Progenitor cell of endocrine pancreas (in vitro differentiated cells): ENCODE data around the gene PRKN. TPM values are rescaled to one million over a fixed set of nuclear protein-coding genes. Genes with fewer than 3 reads are reported as not detected.

Source experiments
- DNase-seq: peaks from one replicate; pipeline ENCODE4 v3.0.0; 2021; ENCODE audit warnings: low spot score; ENCODE audit not compliant: unreplicated experiment
- H3K27ac Mint-ChIP-seq: 2 replicates; pipeline ENCODE4 v1.8.0; 2021; ENCODE audit warnings: mild to moderate bottlenecking, moderate library complexity, mixed read lengths
- H3K27me3 Mint-ChIP-seq: 2 replicates; pipeline ENCODE4 v1.8.0; 2021; ENCODE audit warnings: mixed read lengths
- H3K36me3 Mint-ChIP-seq: 2 replicates; pipeline ENCODE4 v1.8.0; 2022; ENCODE audit warnings: mixed read lengths; ENCODE audit not compliant: insufficient read depth
- H3K4me1 Mint-ChIP-seq: 2 replicates; pipeline ENCODE4 v1.8.0; 2021; ENCODE audit warnings: low read depth, mixed read lengths
- H3K4me3 Mint-ChIP-seq: 2 replicates; pipeline ENCODE4 v1.8.0; 2021; ENCODE audit warnings: low read depth, mild to moderate bottlenecking, moderate library complexity, mixed read lengths
- H3K9me3 Mint-ChIP-seq: 2 replicates; pipeline ENCODE4 v1.8.0; 2021; ENCODE audit warnings: low read depth, mixed read lengths
- total RNA-seq: library from RNA; stranded (reverse); gene quantifications from 2 replicates; pipeline ENCODE4 v1.2.1, GENCODE V29; 2021
- TF ChIP-seq, protein P1 (sequence below): fragments of 200-600 bp; sonication (generic); IDR thresholded peaks from one replicate; pipeline ENCODE4 v1.5.0; 2021; ENCODE audit warnings: antibody characterized with exemption, mild to moderate bottlenecking; ENCODE audit not compliant: unreplicated experiment

The PRKN gene
- total RNA-seq, 1 donor from 2014 or later = 4.6 TPM

DNA sequence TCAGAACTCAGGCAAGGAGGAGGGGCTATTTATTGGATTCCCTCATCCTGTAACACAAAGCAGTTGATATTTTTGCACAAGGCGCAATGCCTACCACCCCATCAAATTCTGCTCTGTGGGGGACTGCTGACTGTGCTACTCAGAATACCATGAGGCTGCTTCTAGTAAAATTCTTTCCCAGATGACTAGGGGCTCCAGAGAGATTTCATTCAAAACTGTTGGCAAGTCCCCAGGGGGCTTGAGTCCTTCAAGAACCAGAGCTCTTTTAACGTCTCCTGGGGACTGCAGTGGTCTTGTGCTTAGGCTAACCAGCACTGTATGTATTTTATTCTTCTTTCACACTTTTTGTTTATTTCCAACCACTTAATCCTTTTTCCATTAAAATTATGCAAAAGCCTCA, 1087.8 kb downstream of the PRKN start:
- no peaks in the 10 kb centered on the region for H3K9me3 Mint-ChIP-seq
- TF ChIP-seq, protein P1, sequence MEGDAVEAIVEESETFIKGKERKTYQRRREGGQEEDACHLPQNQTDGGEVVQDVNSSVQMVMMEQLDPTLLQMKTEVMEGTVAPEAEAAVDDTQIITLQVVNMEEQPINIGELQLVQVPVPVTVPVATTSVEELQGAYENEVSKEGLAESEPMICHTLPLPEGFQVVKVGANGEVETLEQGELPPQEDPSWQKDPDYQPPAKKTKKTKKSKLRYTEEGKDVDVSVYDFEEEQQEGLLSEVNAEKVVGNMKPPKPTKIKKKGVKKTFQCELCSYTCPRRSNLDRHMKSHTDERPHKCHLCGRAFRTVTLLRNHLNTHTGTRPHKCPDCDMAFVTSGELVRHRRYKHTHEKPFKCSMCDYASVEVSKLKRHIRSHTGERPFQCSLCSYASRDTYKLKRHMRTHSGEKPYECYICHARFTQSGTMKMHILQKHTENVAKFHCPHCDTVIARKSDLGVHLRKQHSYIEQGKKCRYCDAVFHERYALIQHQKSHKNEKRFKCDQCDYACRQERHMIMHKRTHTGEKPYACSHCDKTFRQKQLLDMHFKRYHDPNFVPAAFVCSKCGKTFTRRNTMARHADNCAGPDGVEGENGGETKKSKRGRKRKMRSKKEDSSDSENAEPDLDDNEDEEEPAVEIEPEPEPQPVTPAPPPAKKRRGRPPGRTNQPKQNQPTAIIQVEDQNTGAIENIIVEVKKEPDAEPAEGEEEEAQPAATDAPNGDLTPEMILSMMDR = no peak
- H3K27ac Mint-ChIP-seq = no peak overlapping the region
- H3K4me1 Mint-ChIP-seq = no peaks in the 10 kb centered on the region
- DNase-seq = no peak
- no peaks in the 10 kb centered on the region for H3K36me3 Mint-ChIP-seq
- H3K27me3 Mint-ChIP-seq = peaks cover 4% of the 10 kb centered on the region
- H3K4me3 Mint-ChIP-seq = no peak overlapping the region

DNA sequence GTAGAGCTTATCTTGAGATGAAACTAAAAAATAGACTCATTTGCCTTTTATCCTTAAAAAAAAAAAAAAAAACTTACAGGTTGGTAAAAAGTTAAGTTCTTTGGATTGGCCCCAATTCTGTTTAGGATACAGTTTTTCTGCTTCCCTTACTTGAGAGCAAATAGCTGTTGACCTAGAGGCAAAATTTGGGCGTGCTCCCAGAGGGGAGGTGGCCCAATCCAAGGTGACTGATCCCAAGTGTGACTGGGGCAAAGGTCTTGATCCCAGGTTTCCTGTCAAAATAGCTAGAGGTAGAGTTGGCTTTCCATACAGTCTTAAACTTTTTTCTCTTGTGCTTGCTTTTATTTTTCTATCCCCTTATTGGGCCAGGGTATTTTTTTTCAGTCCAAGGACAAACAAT, 1089.9 kb downstream of the PRKN start:
- H3K27me3 Mint-ChIP-seq = peaks cover 4% of the 10 kb centered on the region
- no peak overlapping the region for H3K27ac Mint-ChIP-seq
- H3K36me3 Mint-ChIP-seq = no peaks in the 10 kb centered on the region
- H3K9me3 Mint-ChIP-seq = no peaks in the 10 kb centered on the region
- TF ChIP-seq, protein P1 = no peak
- no peak overlapping the region for H3K4me3 Mint-ChIP-seq
- no peak for DNase-seq
- no peaks in the 10 kb centered on the region for H3K4me1 Mint-ChIP-seq

DNA sequence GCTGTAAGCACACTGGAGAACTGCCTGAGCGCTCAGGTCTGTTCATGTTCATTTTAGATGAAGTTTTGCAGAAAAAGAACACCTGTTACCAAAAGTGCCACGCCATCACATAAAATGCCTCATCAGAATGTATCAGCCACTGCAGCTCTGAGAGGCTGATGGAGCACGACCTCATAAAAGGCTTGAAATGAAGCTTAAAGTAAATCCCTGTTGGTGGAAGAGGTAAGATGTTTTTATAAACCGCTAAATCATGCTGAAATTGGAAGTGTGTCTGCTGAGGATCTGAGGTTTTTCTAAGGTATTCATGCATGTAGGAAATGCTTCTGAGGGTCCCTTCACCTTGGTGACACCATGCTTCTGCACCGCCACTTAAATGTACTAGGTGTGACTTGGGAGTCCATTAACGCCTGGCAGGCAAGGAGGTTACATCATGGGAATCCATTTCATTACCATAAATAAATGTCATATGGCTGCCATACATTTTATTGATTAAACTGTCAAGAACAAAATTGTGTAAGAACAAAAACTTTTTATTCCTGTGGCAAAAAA, 1090.6 kb downstream of the PRKN start:
- Mint-ChIP-seq H3K36me3 (no peaks in the 10 kb centered on the region), H3K27ac (no peak overlapping the region), H3K4me3 (no peak overlapping the region), H3K27me3 (peaks cover 4% of the 10 kb centered on the region), H3K4me1 (no peaks in the 10 kb centered on the region), H3K9me3 (no peaks in the 10 kb centered on the region)
- TF ChIP-seq, protein P1 = no peak
- no peak for DNase-seq

DNA sequence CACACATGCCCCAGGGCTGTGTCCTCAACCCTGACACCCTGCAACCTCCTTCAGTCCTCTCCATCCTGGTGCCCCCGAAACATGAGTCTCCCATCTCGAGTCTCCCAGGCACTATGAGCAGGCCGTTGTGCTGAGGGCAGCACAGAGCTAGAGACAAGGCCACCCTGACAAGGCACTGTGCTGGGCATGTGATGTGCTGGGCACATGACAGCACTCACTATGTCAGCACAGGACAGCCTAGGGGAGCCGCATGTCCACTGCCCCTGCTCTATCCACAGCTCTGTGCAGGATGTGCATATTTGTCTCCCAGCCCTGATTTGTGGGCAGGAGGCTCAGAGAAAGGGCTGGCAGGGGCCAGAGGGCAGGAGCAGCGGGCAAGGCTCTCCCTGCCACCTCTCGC, 1091.6 kb downstream of the PRKN start:
- no peak overlapping the region for H3K27ac Mint-ChIP-seq
- DNase-seq = no peak
- H3K9me3 Mint-ChIP-seq = no peaks in the 10 kb centered on the region
- no peaks in the 10 kb centered on the region for H3K36me3 Mint-ChIP-seq
- no peaks in the 10 kb centered on the region for H3K4me1 Mint-ChIP-seq
- TF ChIP-seq, protein P1 = no peak
- H3K4me3 Mint-ChIP-seq = no peak overlapping the region
- no peaks in the 10 kb centered on the region for H3K27me3 Mint-ChIP-seq

DNA sequence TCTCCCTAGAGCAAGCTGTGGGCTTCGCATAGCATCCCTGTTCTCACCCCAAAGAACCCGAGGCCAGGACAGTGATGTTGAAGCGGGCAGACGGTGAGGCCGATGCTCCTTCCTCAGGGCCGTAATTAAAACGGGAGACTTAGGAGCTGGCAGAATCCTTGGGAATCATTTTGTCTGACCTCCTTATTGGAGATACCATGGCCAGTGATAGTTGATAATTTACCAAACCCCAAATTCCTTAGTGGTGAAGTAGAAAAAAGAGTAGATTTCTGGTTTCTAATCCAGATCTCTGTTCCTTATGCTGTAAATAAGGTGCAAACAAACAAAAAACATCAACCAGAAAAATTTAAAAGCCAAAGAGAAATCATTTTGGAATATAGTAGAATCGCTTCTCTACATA, 1092.7 kb downstream of the PRKN start:
- H3K4me3 Mint-ChIP-seq = no peak overlapping the region
- H3K9me3 Mint-ChIP-seq = no peaks in the 10 kb centered on the region
- DNase-seq = no peak
- no peaks in the 10 kb centered on the region for H3K4me1 Mint-ChIP-seq
- TF ChIP-seq, protein P1 = no peak
- no peak overlapping the region for H3K27ac Mint-ChIP-seq
- no peaks in the 10 kb centered on the region for H3K36me3 Mint-ChIP-seq
- H3K27me3 Mint-ChIP-seq = no peaks in the 10 kb centered on the region
